Measurements from ENCODE around the gene MYO1D.

DNA sequence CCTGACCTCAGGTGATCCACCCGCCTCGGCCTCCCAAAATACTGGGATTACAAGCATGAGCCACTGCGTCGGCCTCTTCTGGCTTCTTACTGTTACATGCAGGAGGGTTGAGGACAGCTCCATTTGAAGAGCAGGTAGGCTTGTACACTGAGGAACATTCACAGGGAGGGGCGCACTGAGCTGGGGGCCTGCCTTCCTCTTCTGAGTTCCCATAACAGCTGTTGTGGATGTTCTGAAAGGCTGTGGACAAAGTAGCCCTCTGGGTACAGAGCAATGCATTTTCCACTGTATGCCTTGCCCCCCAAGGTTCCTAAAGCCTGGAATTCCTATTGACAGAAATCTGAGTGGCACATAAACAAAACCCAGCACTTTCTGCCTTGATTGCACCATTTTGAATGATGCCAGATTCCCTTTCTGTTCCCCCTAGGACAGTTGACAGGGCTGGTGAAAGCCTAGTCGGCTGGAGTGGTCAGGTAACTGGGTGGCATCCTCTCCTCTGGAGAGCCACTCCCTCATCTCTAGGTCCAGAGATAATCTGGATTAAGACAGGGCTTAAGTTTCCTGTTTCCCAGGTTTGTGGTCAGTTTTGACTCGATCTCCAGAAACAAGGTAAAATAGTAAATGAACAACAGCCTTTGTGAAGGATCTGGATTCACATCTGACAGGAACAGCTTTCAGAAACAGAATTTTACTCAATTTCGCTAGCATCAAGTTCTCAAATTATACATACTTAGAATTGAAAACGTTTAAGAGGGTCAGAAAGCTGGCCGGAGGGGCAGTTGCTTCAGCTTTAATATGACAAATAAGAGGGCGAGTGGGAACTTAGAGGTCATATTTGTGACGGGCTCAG, 391.4 kb downstream of the MYO1D start:
- TF ChIP-seq ZFP3 (CRISPR knock-in tag; IDR thresholded peaks at IDR 0.05) (no peak), ZNF8 (CRISPR knock-in tag; IDR thresholded peaks at IDR 0.05) (no peak), ZNF565 (CRISPR knock-in tag; conservative IDR thresholded peaks at IDR 0.05; ENCODE audit: low read depth) (no peak), ZFP30 (CRISPR knock-in tag; IDR thresholded peaks at IDR 0.05) (no peak), GLIS3 (CRISPR knock-in tag; IDR thresholded peaks at IDR 0.05) (no peak)
- TF ChIP-seq, protein P1, sequence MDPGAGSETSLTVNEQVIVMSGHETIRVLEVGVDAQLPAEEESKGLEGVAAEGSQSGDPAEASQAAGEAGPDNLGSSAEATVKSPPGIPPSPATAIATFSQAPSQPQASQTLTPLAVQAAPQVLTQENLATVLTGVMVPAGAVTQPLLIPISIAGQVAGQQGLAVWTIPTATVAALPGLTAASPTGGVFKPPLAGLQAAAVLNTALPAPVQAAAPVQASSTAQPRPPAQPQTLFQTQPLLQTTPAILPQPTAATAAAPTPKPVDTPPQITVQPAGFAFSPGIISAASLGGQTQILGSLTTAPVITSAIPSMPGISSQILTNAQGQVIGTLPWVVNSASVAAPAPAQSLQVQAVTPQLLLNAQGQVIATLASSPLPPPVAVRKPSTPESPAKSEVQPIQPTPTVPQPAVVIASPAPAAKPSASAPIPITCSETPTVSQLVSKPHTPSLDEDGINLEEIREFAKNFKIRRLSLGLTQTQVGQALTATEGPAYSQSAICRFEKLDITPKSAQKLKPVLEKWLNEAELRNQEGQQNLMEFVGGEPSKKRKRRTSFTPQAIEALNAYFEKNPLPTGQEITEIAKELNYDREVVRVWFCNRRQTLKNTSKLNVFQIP (CRISPR knock-in tag; IDR thresholded peaks at IDR 0.05; ENCODE audit: borderline replicate concordance, low read depth): no peak
